Activated CD4-positive, alpha-beta memory T cell treated with anti-CD3 and anti-CD28 coated beads, Interleukin-2, amount 10 ng/mL, durations not matched to agents 7 days and 5 days (primary cell): ENCODE results near the gene FADS3. TPM values are rescaled to one million over a fixed set of nuclear protein-coding genes. Genes with fewer than 3 reads are reported as not detected.

Experiments
- CTCF ChIA-PET: fragments of 350-600 bp; sonication (Branson Sonifier 250); formaldehyde crosslinking; loops from one replicate; lab custom pipeline; 2021; ENCODE audit warnings: antibody characterized with exemption, inconsistent platforms; lab: Charles Lee
- POLR2A ChIA-PET: fragments of 350-600 bp; sonication (Branson Sonifier 250); formaldehyde crosslinking; loops from one replicate; lab custom pipeline; 2021; ENCODE audit warnings: antibody characterized with exemption; lab: Charles Lee
- DNase-seq: peaks from one replicate; pipeline ENCODE4 v3.0.0-alpha.2; 2020
- H3K27ac Mint-ChIP-seq: one replicate; pipeline ENCODE4 v1.8.0; 2021; ENCODE audit warnings: mild to moderate bottlenecking, mixed read lengths
- H3K27me3 Mint-ChIP-seq: one replicate; pipeline ENCODE4 v1.8.0; 2021; ENCODE audit warnings: mixed read lengths
- H3K36me3 Mint-ChIP-seq: one replicate; pipeline ENCODE4 v1.8.0; 2021; ENCODE audit warnings: low read depth, mixed read lengths
- H3K4me1 Mint-ChIP-seq: one replicate; pipeline ENCODE4 v1.8.0; 2021; ENCODE audit warnings: mixed read lengths
- H3K4me3 Mint-ChIP-seq: one replicate; pipeline ENCODE4 v1.8.0; 2021; ENCODE audit warnings: mild to moderate bottlenecking, mixed read lengths
- H3K9me3 Mint-ChIP-seq: one replicate; pipeline ENCODE4 v1.8.0; 2021; ENCODE audit warnings: mixed read lengths
- total RNA-seq, 2 experiments: library from RNA; stranded (reverse); gene quantifications; one replicate each; pipeline ENCODE4 v1.2.3, GENCODE V29; 2021

The FADS3 gene
- total RNA-seq, result 1 to 10 TPM; 5.2 to 5.4 TPM

- Mint-ChIP-seq H3K27me3 (peaks cover 3% of the 10 kb centered on the region), H3K4me1 (peaks cover 2% of the 10 kb centered on the region), H3K4me3 (peak within 1 kb of the TSS; percentile 76), H3K36me3 (no peaks in the 10 kb centered on the region), H3K9me3 (no peaks in the 10 kb centered on the region), H3K27ac (no peak within 1 kb of the TSS)
- ChIA-PET CTCF (interaction anchor here (1.0 to 2.7 kb wide), 3 partner anchors 8 to 190 kb away, joined by 3 to 14 read pairs (median 9); no protein-coding TSS in a partner anchor), POLR2A (interaction anchor here (1.0 to 1.2 kb wide), 4 partner anchors 76 to 99 kb away, joined by 3 to 5 read pairs (median 4); partner anchors contain the start of genes FEN1, FTH1 and TMEM258)
- DNase-seq, result peak; percentile 57
Measured at GRCh38 chr11:61891331-61892084, at the start of gene FADS3. Gene FADS3 (minus strand): TSS chr11:61891545. CDS start chr11:61891381, 164 bp downstream.

GRCh38 chr11:61940466-61940865 lies 49.1 kb upstream of the FADS3 start:
- no peaks in the 10 kb centered on the region for H3K4me1 Mint-ChIP-seq
- H3K4me3 Mint-ChIP-seq, result no peak overlapping the region
- ChIA-PET POLR2A (no interaction called here), CTCF (interaction anchor here (1.0 kb wide), 1 partner anchor 142 kb away, joined by 7 read pairs; no protein-coding TSS in a partner anchor)
- H3K9me3 Mint-ChIP-seq, result no peaks in the 10 kb centered on the region
- peaks cover 27% of the 10 kb centered on the region for H3K27me3 Mint-ChIP-seq
- DNase-seq, result no peak
- no peaks in the 10 kb centered on the region for H3K36me3 Mint-ChIP-seq
- no peak overlapping the region for H3K27ac Mint-ChIP-seq

- H3K27me3 Mint-ChIP-seq, result peaks cover 35% of the 10 kb centered on the region
- no peaks in the 10 kb centered on the region for H3K4me1 Mint-ChIP-seq
- no peaks in the 10 kb centered on the region for H3K36me3 Mint-ChIP-seq
- H3K9me3 Mint-ChIP-seq, result no peaks in the 10 kb centered on the region
- CTCF ChIA-PET, result interaction anchor here (1.1 to 2.5 kb wide), 3 partner anchors 11 to 146 kb away, joined by 3 to 11 read pairs (median 5); no protein-coding TSS in a partner anchor
- no peak overlapping the region for H3K27ac Mint-ChIP-seq
- no peak overlapping the region for H3K4me3 Mint-ChIP-seq
- POLR2A ChIA-PET, result no interaction called here
- no peak for DNase-seq
Measured at GRCh38 chr11:61935861-61936260, 44.5 kb upstream of the FADS3 start.

GRCh38 chr11:61930933-61931332 lies 39.6 kb upstream of the FADS3 start:
- Mint-ChIP-seq H3K4me1 (no peaks in the 10 kb centered on the region), H3K9me3 (no peaks in the 10 kb centered on the region), H3K27ac (no peak overlapping the region), H3K27me3 (peaks cover 13% of the 10 kb centered on the region), H3K4me3 (no peak overlapping the region), H3K36me3 (no peaks in the 10 kb centered on the region)
- no peak for DNase-seq
- POLR2A ChIA-PET, result no interaction called here
- CTCF ChIA-PET, result interaction anchor here (0.7 to 1.4 kb wide), 5 partner anchors 17 to 626 kb away, joined by 3 to 6 read pairs (median 3); no protein-coding TSS in a partner anchor

- CTCF ChIA-PET, result interaction anchor here (1.0 to 1.9 kb wide), 2 partner anchors 154 to 179 kb away, joined by 3 to 4 read pairs; no protein-coding TSS in a partner anchor
- POLR2A ChIA-PET, result no interaction called here
- H3K9me3 Mint-ChIP-seq, result no peaks in the 10 kb centered on the region
- no peak for DNase-seq
- H3K4me1 Mint-ChIP-seq, result no peaks in the 10 kb centered on the region
- no peak overlapping the region for H3K4me3 Mint-ChIP-seq
- no peaks in the 10 kb centered on the region for H3K36me3 Mint-ChIP-seq
- H3K27ac Mint-ChIP-seq, result no peak overlapping the region
- H3K27me3 Mint-ChIP-seq, result peaks cover 10% of the 10 kb centered on the region
Measured at GRCh38 chr11:61928606-61929005, 37.3 kb upstream of the FADS3 start.

GRCh38 chr11:61927501-61927900 lies 36.2 kb upstream of the FADS3 start:
- POLR2A ChIA-PET, result no interaction called here
- H3K27ac Mint-ChIP-seq, result no peak overlapping the region
- H3K9me3 Mint-ChIP-seq, result no peaks in the 10 kb centered on the region
- no peak for DNase-seq
- CTCF ChIA-PET, result interaction anchor here (1.9 kb wide), 1 partner anchor 180 kb away, joined by 4 read pairs; no protein-coding TSS in a partner anchor
- no peaks in the 10 kb centered on the region for H3K36me3 Mint-ChIP-seq
- H3K4me3 Mint-ChIP-seq, result no peak overlapping the region
- no peaks in the 10 kb centered on the region for H3K4me1 Mint-ChIP-seq
- H3K27me3 Mint-ChIP-seq, result peaks cover 6% of the 10 kb centered on the region

GRCh38 chr11:61926235-61926634 lies 34.9 kb upstream of the FADS3 start:
- Mint-ChIP-seq H3K4me1 (no peaks in the 10 kb centered on the region), H3K36me3 (no peaks in the 10 kb centered on the region), H3K27me3 (peaks cover 10% of the 10 kb centered on the region), H3K9me3 (no peaks in the 10 kb centered on the region), H3K27ac (no peak overlapping the region), H3K4me3 (no peak overlapping the region)
- POLR2A ChIA-PET, result no interaction called here
- DNase-seq, result no peak
- CTCF ChIA-PET, result interaction anchor here (0.8 kb wide), 1 partner anchor 154 kb away, joined by 3 read pairs; no protein-coding TSS in a partner anchor

- Mint-ChIP-seq H3K9me3 (no peaks in the 10 kb centered on the region), H3K27me3 (peaks cover 11% of the 10 kb centered on the region), H3K4me1 (no peaks in the 10 kb centered on the region), H3K27ac (no peak overlapping the region), H3K4me3 (no peak overlapping the region), H3K36me3 (no peaks in the 10 kb centered on the region)
- CTCF ChIA-PET, result interaction anchor here (0.7 to 0.8 kb wide), 2 partner anchors 155 to 189 kb away, joined by 3 to 7 read pairs; no protein-coding TSS in a partner anchor
- no peak for DNase-seq
- POLR2A ChIA-PET, result no interaction called here
Measured at GRCh38 chr11:61925736-61926135, 34.4 kb upstream of the FADS3 start.

GRCh38 chr11:61924064-61924455 lies 32.7 kb upstream of the FADS3 start:
- no peaks in the 10 kb centered on the region for H3K36me3 Mint-ChIP-seq
- no peaks in the 10 kb centered on the region for H3K4me1 Mint-ChIP-seq
- POLR2A ChIA-PET, result interaction anchor here (1.2 kb wide), 1 partner anchor 44 kb away, joined by 3 read pairs; the partner anchor contains the start of gene FTH1
- H3K9me3 Mint-ChIP-seq, result no peaks in the 10 kb centered on the region
- no peak overlapping the region for H3K27ac Mint-ChIP-seq
- H3K4me3 Mint-ChIP-seq, result no peak overlapping the region
- peaks cover 22% of the 10 kb centered on the region for H3K27me3 Mint-ChIP-seq
- no peak for DNase-seq
- CTCF ChIA-PET, result interaction anchor here (0.9 to 1.6 kb wide), 2 partner anchors 24 to 25 kb away, joined by 3 read pairs; no protein-coding TSS in a partner anchor

- Mint-ChIP-seq H3K9me3 (no peaks in the 10 kb centered on the region), H3K4me1 (no peaks in the 10 kb centered on the region), H3K27ac (no peak overlapping the region), H3K27me3 (peaks cover 29% of the 10 kb centered on the region), H3K36me3 (no peaks in the 10 kb centered on the region), H3K4me3 (no peak overlapping the region)
- ChIA-PET CTCF (interaction anchor here (1.6 kb wide), 1 partner anchor 24 kb away, joined by 3 read pairs; no protein-coding TSS in a partner anchor), POLR2A (interaction anchor here (1.2 kb wide), 1 partner anchor 44 kb away, joined by 3 read pairs; the partner anchor contains the start of gene FTH1)
- DNase-seq, result no peak
Measured at GRCh38 chr11:61923166-61924063, 32.1 kb upstream of the FADS3 start.

GRCh38 chr11:61922539-61922938 lies 31.2 kb upstream of the FADS3 start:
- no peaks in the 10 kb centered on the region for H3K36me3 Mint-ChIP-seq
- no peak overlapping the region for H3K4me3 Mint-ChIP-seq
- H3K9me3 Mint-ChIP-seq, result no peaks in the 10 kb centered on the region
- DNase-seq, result no peak
- H3K4me1 Mint-ChIP-seq, result peaks cover 8% of the 10 kb centered on the region
- POLR2A ChIA-PET, result no interaction called here
- H3K27me3 Mint-ChIP-seq, result peaks cover 37% of the 10 kb centered on the region
- no peak overlapping the region for H3K27ac Mint-ChIP-seq
- CTCF ChIA-PET, result interaction anchor here (0.8 to 1.0 kb wide), 2 partner anchors 25 to 160 kb away, joined by 3 to 4 read pairs; no protein-coding TSS in a partner anchor

- H3K4me3 Mint-ChIP-seq, result no peak overlapping the region
- no peak for DNase-seq
- H3K27ac Mint-ChIP-seq, result no peak overlapping the region
- no peaks in the 10 kb centered on the region for H3K36me3 Mint-ChIP-seq
- ChIA-PET POLR2A (no interaction called here), CTCF (interaction anchor here (1.2 kb wide), 1 partner anchor 160 kb away, joined by 3 read pairs; no protein-coding TSS in a partner anchor)
- H3K27me3 Mint-ChIP-seq, result peaks cover 40% of the 10 kb centered on the region
- no peaks in the 10 kb centered on the region for H3K9me3 Mint-ChIP-seq
- peaks cover 8% of the 10 kb centered on the region for H3K4me1 Mint-ChIP-seq
Measured at GRCh38 chr11:61921446-61921845, 30.1 kb upstream of the FADS3 start.
